COLO668 (cell line): Measurements from ENCODE around the gene PEX10.

Experiments used
- DNase-seq: peaks from one replicate; lab custom pipeline; 2025; ENCODE audit not compliant: unreplicated experiment; lab: John Stamatoyannopoulos, UW

The PEX10 gene

DNA sequence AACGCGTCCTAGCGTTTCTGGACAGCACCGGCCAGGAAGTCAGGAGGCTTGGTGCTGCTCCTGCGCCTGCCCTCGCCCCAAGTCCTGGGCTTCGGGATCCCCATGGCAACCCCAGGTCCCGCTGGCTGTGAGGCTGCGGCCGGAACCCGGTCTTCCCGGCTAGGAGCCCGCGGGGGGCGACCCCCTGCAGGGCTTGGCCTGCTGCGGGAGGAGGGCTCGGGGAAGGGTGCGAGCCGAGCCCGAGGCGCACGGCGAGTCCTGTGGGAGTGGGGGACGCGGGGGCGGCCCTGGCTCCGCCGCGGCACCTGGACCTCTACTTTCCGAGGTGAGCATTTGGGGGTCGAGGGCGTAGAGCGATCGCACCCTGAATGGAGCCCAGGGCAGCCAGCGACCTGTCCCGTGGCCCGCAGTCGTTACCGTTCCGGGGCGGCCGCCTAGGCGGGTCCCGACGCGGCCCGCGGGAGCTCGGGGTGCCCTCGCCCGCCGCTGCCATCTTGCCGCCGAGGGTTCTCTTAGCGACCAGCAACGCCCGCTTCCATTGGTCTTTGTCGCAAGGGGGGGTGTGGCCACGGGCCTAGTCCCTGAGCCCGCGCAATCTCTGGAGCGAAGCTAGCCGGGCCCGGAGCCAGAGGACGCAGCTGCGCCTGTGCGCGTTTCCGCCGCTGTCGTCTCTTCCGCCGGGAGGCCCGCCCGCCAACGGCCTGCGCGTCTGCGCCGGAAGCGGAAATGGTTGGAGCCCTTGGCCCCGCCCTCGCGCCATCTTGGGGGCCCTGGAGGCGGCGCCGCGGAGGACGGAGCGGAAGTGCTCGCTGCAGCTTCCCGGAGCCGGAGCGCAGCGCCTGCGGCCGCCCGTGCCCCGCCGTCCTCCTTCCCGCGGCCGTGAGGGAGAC is 21.1 kb downstream of the PEX10 start, which contains the start of the genes MORN1 and RER1:
Gene MORN1, minus strand, starts transcription at position 514 of the 890 bp plus-strand sequence. Its CDS starts 21 bp downstream, at position 493.
Gene RER1, plus strand, starts transcription at position 801 of the 890 bp plus-strand sequence. CDS start 3,950 bp downstream, outside the sequence.
- DNase-seq, result peak; percentile 100

GRCh38 chr1:2389644-2390043 is 22.7 kb downstream of the PEX10 start:
- DNase-seq, result no peak

DNA sequence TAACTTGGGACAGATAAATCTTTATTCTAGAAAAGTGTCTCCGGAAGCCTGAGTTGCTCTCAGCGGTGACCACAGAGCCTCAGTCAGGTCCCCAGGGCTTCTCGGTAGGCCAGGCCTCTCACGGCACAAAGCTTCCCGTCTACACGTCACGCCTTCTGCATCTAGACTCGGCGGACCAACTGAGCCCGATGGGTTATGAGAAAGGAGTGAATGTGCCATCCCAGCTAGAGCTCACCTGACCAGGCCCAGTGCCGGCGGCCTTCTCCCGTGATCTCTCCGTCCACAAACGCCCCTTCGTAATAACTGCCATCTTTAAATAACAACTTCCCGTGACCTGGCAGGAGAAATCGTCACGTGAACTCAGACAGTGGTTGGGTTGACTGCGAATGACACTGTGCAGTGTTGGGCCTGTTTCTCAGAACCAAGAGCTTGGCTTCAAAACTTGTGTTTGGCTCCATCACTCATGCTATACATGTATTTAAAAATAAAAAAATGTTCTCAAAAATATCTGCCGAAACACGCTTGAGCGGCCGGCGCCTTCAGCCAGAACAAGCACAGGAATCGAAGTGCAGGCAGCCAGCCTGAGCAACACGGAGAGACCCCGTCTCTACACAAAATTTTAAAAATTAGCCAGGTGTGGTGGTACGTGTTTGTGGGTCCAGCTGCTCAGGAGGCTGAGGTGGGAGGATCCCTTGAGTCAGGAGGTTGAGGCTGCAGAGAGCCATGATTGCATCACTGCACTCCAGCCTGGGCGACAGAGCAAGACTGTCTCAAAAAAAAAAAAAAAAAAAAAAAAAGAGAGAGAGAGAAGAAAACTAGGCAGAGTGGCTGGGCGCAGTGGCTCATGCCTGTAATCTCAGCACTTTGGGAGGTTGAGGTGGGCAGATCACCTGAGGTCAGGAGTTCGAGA is 24.1 kb downstream of the PEX10 start:
- no peak for DNase-seq

- DNase-seq, result no peak
Observed at GRCh38 chr1:2386636-2387611, 25.4 kb downstream of the PEX10 start.

GRCh38 chr1:2385606-2386280 is 26.6 kb downstream of the PEX10 start:
- no peak for DNase-seq

DNA sequence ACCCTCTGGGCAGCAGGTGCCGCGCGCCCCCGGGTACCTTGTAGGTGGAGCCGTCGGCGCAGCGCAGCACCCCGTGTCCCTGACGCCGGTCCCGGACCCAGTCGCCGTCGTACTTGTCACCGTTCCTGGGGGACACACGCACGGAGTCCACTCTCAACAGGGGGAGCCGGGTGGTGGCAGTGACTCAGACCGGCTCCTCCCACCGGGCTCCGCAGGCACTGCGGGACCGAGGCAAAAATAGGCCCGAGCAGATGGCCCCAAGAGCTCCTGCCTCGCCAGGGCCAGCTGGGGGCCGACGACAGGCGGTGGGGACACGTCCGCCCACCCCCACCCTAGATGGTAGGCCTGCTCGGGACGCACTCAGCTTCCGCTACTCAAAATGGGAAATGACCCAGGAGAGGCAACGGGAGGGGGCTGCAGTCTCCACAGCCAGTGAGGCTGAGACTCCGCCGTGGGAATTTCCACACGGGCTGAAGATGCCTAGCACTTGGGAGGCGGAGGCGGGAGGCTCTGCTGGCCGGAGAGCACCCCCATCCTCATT is 27.4 kb downstream of the PEX10 start:
- DNase-seq, result no peak

DNA sequence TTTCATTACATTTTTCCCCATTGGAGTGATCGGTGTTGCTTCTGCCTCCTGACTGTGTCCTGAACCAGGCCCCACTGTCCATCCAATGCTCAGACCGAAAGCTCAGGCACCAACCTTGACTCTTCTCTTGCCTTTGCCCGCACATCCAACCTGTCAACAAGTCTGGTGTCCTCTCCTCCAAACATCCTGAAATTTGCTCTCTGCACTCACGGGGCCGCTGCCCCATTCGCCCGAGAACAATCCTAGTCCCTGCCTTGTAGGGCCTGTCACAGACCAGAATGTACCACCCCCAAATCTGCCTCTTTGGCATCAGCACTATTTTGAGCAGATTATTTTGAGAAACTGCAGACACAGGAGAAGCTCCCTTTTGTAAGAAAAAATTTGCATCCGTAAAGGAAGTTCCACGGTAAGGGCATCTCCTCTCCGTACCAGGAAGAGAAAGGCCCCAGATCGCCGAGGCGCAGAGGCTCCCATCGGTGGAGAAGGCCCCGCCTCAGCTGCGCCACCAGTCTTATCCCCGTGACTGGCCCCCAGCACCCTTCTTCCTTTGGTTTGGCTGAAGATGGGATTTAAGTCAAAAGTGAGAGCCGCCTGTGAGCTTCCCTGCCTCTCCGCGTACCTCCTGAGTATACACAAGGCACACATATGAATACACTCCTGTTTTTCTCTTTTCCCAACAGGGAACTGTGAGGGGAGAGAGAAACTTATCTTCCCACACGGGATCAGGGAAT is 28.1 kb downstream of the PEX10 start:
- DNase-seq, result no peak

GRCh38 chr1:2383576-2383975 is 28.8 kb downstream of the PEX10 start:
- no peak for DNase-seq

DNA sequence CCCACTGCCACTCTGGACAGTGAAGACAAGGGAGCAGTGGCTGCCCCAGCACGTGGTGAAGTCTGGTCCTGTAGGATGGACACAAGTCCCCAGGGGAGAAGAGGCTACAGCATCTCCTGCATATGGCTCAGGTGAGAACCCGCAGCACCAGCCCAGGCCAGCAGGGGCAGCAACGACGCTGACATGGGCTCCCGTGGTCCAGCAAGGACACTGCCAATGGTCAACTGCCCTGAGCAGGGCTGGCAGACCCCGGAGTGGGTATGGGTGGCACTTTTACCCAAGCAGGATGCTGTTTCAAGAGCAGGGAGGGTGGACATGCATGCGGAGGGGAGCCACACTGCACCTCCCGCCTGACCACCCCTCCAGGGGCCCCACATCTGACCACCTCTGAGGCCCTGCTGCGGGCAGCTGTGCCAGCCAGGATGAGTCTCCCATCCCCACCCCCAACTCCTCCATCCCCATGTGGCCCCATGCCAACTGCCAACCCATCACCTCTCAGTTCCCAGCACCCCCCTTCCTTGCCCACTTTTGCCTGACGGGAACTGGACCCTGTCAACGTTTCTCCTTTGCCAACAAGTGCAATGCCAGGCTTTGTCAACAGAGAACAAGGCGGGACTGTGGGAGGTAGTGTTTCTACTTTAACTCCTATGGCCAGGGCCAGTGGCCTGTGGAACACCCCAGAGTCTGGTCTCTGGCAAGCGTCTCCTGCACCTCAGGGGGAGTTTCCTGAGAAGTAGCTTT is 29.6 kb downstream of the PEX10 start:
- peak; percentile 61 for DNase-seq

GRCh38 chr1:2381741-2382620 is 30.4 kb downstream of the PEX10 start:
- peak; percentile 73 for DNase-seq

GRCh38 chr1:2380816-2381591 is 31.4 kb downstream of the PEX10 start:
- DNase-seq, result no peak

DNA sequence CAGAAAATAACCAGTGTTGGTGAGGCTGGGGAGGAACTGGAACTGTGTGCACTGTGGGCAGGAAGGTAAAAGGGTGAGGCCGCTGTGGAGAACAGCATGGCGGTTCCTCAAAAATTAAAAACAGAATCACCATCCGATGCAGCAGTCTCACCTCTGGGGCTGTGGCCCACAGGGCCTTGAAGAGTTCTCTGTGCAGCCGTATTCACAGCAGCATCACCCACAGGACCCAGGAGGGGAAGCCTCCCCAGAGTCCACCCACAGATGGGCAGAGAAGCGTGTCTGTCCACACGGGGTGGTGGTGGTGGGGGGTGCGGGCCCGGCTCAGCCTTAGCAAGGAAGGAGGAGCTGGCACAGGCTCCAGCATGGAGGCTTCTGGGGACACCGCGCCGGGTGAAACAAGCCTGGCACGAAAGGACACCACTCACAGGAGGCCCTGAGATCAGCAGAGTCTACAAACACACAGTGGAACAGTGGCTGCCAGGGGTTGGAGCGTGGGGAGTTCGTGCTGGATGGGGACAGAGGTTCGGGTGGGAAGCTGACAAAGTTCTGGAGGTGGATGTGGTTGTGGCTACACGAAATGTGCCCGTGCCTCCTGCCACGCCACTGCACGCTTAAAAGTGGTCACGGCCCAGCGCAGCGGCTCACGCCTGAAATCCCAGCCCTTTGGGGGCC is 32.5 kb downstream of the PEX10 start:
- DNase-seq, result no peak

GRCh38 chr1:2378956-2379732 is 33.2 kb downstream of the PEX10 start:
- no peak for DNase-seq

DNA sequence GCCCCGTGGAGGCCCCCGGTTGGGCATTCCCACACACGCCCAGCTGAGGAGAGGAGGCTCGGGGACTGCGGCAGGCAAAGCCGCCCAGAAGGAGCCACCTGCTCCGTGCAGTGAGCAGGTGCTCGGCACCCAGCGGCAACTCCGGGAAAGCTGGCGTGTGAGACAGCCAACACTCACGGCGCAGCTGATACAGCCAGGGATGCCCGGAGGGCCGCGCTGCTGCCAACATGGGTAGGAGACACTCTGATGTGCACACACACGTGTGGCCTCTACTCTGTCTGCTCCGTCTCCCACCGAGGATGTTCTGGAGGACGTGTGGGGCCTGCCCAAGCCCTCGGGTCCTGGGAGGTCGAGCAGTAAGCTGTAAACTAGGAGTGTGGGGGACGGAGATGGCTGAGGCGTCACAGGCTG is 33.9 kb downstream of the PEX10 start:
- DNase-seq, result peak; percentile 87

- no peak for DNase-seq
Observed at GRCh38 chr1:2377751-2378440, 34.5 kb downstream of the PEX10 start.
